T-helper 17 cell (primary cell): Measurements from ENCODE around the gene CD200R1. TPM values are rescaled to one million over a fixed set of nuclear protein-coding genes. Genes with fewer than 3 reads are reported as not detected.

Experiments used
- ATAC-seq: fragments of 150-1000 bp; cut with Tn5 transposase; 2 replicates; pipeline ENCODE4 v1.10.0; 2021; ENCODE audit warnings: mild to moderate bottlenecking, moderate library complexity
- DNase-seq, 3 donors: peaks; one replicate each; pipeline versions ENCODE4 v3.0.0 to v3.0.0-alpha.2; 2020 to 2021
- H3K9me3 ChIP-seq: one replicate; pipeline ENCODE4 v1.7.0; 2013; ENCODE audit warnings: low read length, mild to moderate bottlenecking; ENCODE audit not compliant: control insufficient read depth, poor library complexity, severe bottlenecking
- H3K27ac Mint-ChIP-seq: one replicate; pipeline ENCODE4 v1.8.0; 2022; ENCODE audit warnings: mild to moderate bottlenecking, moderate library complexity, mixed read lengths
- H3K27me3 Mint-ChIP-seq: one replicate; pipeline ENCODE4 v1.8.0; 2022; ENCODE audit warnings: mixed read lengths
- H3K36me3 Mint-ChIP-seq: one replicate; pipeline ENCODE4 v1.8.0; 2022; ENCODE audit warnings: low read depth, mixed read lengths
- H3K4me1 Mint-ChIP-seq: one replicate; pipeline ENCODE4 v1.8.0; 2022; ENCODE audit warnings: mild to moderate bottlenecking, mixed read lengths
- H3K4me3 Mint-ChIP-seq: one replicate; pipeline ENCODE4 v1.8.0; 2022; ENCODE audit warnings: mild to moderate bottlenecking, moderate library complexity, mixed read lengths
- total RNA-seq, 4 donors: library from RNA in 2 of 4; stranded (reverse) in 2 of 4; gene quantifications; one replicate each; pipeline ENCODE4 v1.2.3 and lab custom pipeline; 2022 to 2026

The CD200R1 gene
- total RNA-seq, 2 donors from 2014 or later, result 7.1 to 12.8 TPM

- Mint-ChIP-seq H3K36me3 (no peaks in the 10 kb centered on the region), H3K4me1 (peaks cover 12% of the 10 kb centered on the region), H3K27me3 (no peaks in the 10 kb centered on the region), H3K27ac (no peak overlapping the region), H3K4me3 (no peak overlapping the region)
- no peaks in the 10 kb centered on the region for H3K9me3 ChIP-seq
- no peak for DNase-seq
- no peak for ATAC-seq
Measured at GRCh38 chr3:112904786-112905185, 70.1 kb downstream of the CD200R1 start.

- no peaks in the 10 kb centered on the region for H3K27me3 Mint-ChIP-seq
- H3K36me3 Mint-ChIP-seq, result no peaks in the 10 kb centered on the region
- ATAC-seq (no peak), DNase-seq (no peak)
- peaks cover 7% of the 10 kb centered on the region for H3K4me1 Mint-ChIP-seq
- no peaks in the 10 kb centered on the region for H3K9me3 ChIP-seq
- H3K27ac Mint-ChIP-seq, result no peak overlapping the region
- no peak overlapping the region for H3K4me3 Mint-ChIP-seq
Measured at GRCh38 chr3:112900113-112900512, 74.8 kb downstream of the CD200R1 start.

- no peaks in the 10 kb centered on the region for H3K9me3 ChIP-seq
- ATAC-seq (no peak), DNase-seq (no peak)
- Mint-ChIP-seq H3K4me3 (no peak overlapping the region), H3K36me3 (no peaks in the 10 kb centered on the region), H3K4me1 (peaks cover 7% of the 10 kb centered on the region), H3K27ac (no peak overlapping the region), H3K27me3 (no peaks in the 10 kb centered on the region)
Measured at GRCh38 chr3:112897791-112898190, 77.1 kb downstream of the CD200R1 start.

- Mint-ChIP-seq H3K27ac (no peak overlapping the region), H3K4me3 (no peak overlapping the region), H3K36me3 (no peaks in the 10 kb centered on the region), H3K27me3 (peaks cover 13% of the 10 kb centered on the region), H3K4me1 (no peaks in the 10 kb centered on the region)
- DNase-seq, result no peak
- H3K9me3 ChIP-seq, result no peaks in the 10 kb centered on the region
- ATAC-seq, result no peak
Measured at GRCh38 chr3:112894258-112894657, 80.6 kb downstream of the CD200R1 start.

- H3K4me1 Mint-ChIP-seq, result no peaks in the 10 kb centered on the region
- no peak for ATAC-seq
- H3K27me3 Mint-ChIP-seq, result peaks cover 16% of the 10 kb centered on the region
- no peak overlapping the region for H3K27ac Mint-ChIP-seq
- no peak for DNase-seq
- H3K36me3 Mint-ChIP-seq, result no peaks in the 10 kb centered on the region
- no peak overlapping the region for H3K4me3 Mint-ChIP-seq
- no peaks in the 10 kb centered on the region for H3K9me3 ChIP-seq
Measured at GRCh38 chr3:112889357-112889756, 85.5 kb downstream of the CD200R1 start.

GRCh38 chr3:112888381-112889085 is 86.4 kb downstream of the CD200R1 start:
- no peak for ATAC-seq
- H3K4me1 Mint-ChIP-seq, result no peaks in the 10 kb centered on the region
- no peak for DNase-seq
- no peak overlapping the region for H3K4me3 Mint-ChIP-seq
- peaks cover 16% of the 10 kb centered on the region for H3K27me3 Mint-ChIP-seq
- no peaks in the 10 kb centered on the region for H3K36me3 Mint-ChIP-seq
- H3K9me3 ChIP-seq, result no peaks in the 10 kb centered on the region
- H3K27ac Mint-ChIP-seq, result no peak overlapping the region

GRCh38 chr3:112884678-112885290 is 90.1 kb downstream of the CD200R1 start:
- Mint-ChIP-seq H3K4me1 (no peaks in the 10 kb centered on the region), H3K36me3 (no peaks in the 10 kb centered on the region), H3K27me3 (peaks cover 8% of the 10 kb centered on the region), H3K27ac (no peak overlapping the region), H3K4me3 (no peak overlapping the region)
- H3K9me3 ChIP-seq, result no peaks in the 10 kb centered on the region
- ATAC-seq (no peak), DNase-seq (no peak)

- no peaks in the 10 kb centered on the region for H3K9me3 ChIP-seq
- DNase-seq (no peak), ATAC-seq (no peak)
- H3K4me1 Mint-ChIP-seq, result no peaks in the 10 kb centered on the region
- H3K27me3 Mint-ChIP-seq, result no peaks in the 10 kb centered on the region
- H3K36me3 Mint-ChIP-seq, result no peaks in the 10 kb centered on the region
- no peak overlapping the region for H3K4me3 Mint-ChIP-seq
- H3K27ac Mint-ChIP-seq, result no peak overlapping the region
Measured at GRCh38 chr3:112881891-112882290, 93.0 kb downstream of the CD200R1 start.

GRCh38 chr3:112875561-112875960 is 99.3 kb downstream of the CD200R1 start:
- ATAC-seq (no peak), DNase-seq (no peak)
- H3K9me3 ChIP-seq, result no peaks in the 10 kb centered on the region
- Mint-ChIP-seq H3K36me3 (no peaks in the 10 kb centered on the region), H3K4me3 (no peak overlapping the region), H3K27ac (no peak overlapping the region), H3K4me1 (peaks cover 3% of the 10 kb centered on the region), H3K27me3 (no peaks in the 10 kb centered on the region)

- no peaks in the 10 kb centered on the region for H3K27me3 Mint-ChIP-seq
- peaks cover 3% of the 10 kb centered on the region for H3K4me1 Mint-ChIP-seq
- H3K9me3 ChIP-seq, result no peaks in the 10 kb centered on the region
- no peak overlapping the region for H3K27ac Mint-ChIP-seq
- DNase-seq, result no peak
- H3K36me3 Mint-ChIP-seq, result no peaks in the 10 kb centered on the region
- ATAC-seq, result no peak
- peak overlapping the region; percentile 5 for H3K4me3 Mint-ChIP-seq
Measured at GRCh38 chr3:112874725-112875124, 100.2 kb downstream of the CD200R1 start.

- Mint-ChIP-seq H3K27me3 (no peaks in the 10 kb centered on the region), H3K36me3 (no peaks in the 10 kb centered on the region), H3K4me3 (no peak overlapping the region), H3K27ac (no peak overlapping the region), H3K4me1 (peaks cover 3% of the 10 kb centered on the region)
- H3K9me3 ChIP-seq, result no peaks in the 10 kb centered on the region
- no peak for ATAC-seq
- no peak for DNase-seq
Measured at GRCh38 chr3:112873632-112874031, 101.3 kb downstream of the CD200R1 start.

GRCh38 chr3:112871735-112872134 is 103.2 kb downstream of the CD200R1 start:
- Mint-ChIP-seq H3K36me3 (no peaks in the 10 kb centered on the region), H3K4me1 (peaks cover 3% of the 10 kb centered on the region), H3K27ac (no peak overlapping the region), H3K4me3 (no peak overlapping the region), H3K27me3 (no peaks in the 10 kb centered on the region)
- DNase-seq (no peak), ATAC-seq (no peak)
- H3K9me3 ChIP-seq, result no peaks in the 10 kb centered on the region
